ENCODE results near the gene TCEAL8.
"Not testable (repeated sequence)": the region's sequence is repeated elsewhere in the genome, so short reads cannot be mapped to it uniquely, and the experiment has no call there.

Gene TCEAL8

GRCh38 chrX:103254921-103255493 is at the start of gene TCEAL8:
TSS of gene TCEAL8 (minus strand) at chrX:103255155. CDS start at chrX:103253979, 1,176 bp downstream.
- DNase-seq: peak; percentile 0

- DNase-seq: no peak
These were observed 49.8 kb upstream of the TCEAL8 start for GRCh38 chrX:103304705-103305104.

GRCh38 chrX:103293118-103293517 is 38.2 kb upstream of the TCEAL8 start:
- no peak for DNase-seq

GRCh38 chrX:103279624-103280023 is 24.7 kb upstream of the TCEAL8 start:
- DNase-seq: no peak

GRCh38 chrX:103276581-103277002 is 21.6 kb upstream of the TCEAL8 start, which contains the start of gene TCEAL5:
TSS of gene TCEAL5 (minus strand) at chrX:103276750. CDS start at chrX:103274563, 2,187 bp downstream.
- no peak for DNase-seq

- DNase-seq: no peak
These were observed 21.1 kb upstream of the TCEAL8 start for GRCh38 chrX:103275947-103276567.

GRCh38 chrX:103274284-103274683 is 19.3 kb upstream of the TCEAL8 start:
- DNase-seq: no peak

GRCh38 chrX:103258275-103258674 is 3.3 kb upstream of the TCEAL8 start:
- DNase-seq: no peak

GRCh38 chrX:103256651-103257050 is 1.7 kb upstream of the TCEAL8 start:
- DNase-seq: no peak

GRCh38 chrX:103254171-103254824 is 657 bp downstream of the TCEAL8 start:
- no peak for DNase-seq

GRCh38 chrX:103253608-103254007 is 1.3 kb downstream of the TCEAL8 start:
- no peak for DNase-seq

GRCh38 chrX:103250977-103251376 is 4.0 kb downstream of the TCEAL8 start:
- no peak for DNase-seq

- DNase-seq: no peak
These were observed 5.2 kb downstream of the TCEAL8 start for GRCh38 chrX:103249805-103250204.

GRCh38 chrX:103248553-103248952 is 6.4 kb downstream of the TCEAL8 start:
- DNase-seq: no peak

- no peak for DNase-seq
These were observed 14.8 kb downstream of the TCEAL8 start for GRCh38 chrX:103240155-103240554.

GRCh38 chrX:103236296-103236695 is 18.7 kb downstream of the TCEAL8 start:
- DNase-seq: no peak

- DNase-seq: not testable (repeated sequence)
These were observed 19.3 kb downstream of the TCEAL8 start for GRCh38 chrX:103235608-103236007.

GRCh38 chrX:103234869-103235268 is 20.1 kb downstream of the TCEAL8 start:
- DNase-seq: no peak

- no peak for DNase-seq
These were observed 21.7 kb downstream of the TCEAL8 start for GRCh38 chrX:103233263-103233662.

- not testable (repeated sequence) for DNase-seq
These were observed 29.0 kb downstream of the TCEAL8 start for GRCh38 chrX:103225918-103226317.

GRCh38 chrX:103220511-103221323 is 34.2 kb downstream of the TCEAL8 start:
- no peak for DNase-seq

GRCh38 chrX:103215425-103215991 is 39.4 kb downstream of the TCEAL8 start:
- DNase-seq: no peak

- DNase-seq: no peak
These were observed 40.0 kb downstream of the TCEAL8 start, which contains the start of gene BEX4 for GRCh38 chrX:103214870-103215424. TSS of gene BEX4 (plus strand) at chrX:103215108. CDS start at chrX:103216154, 1,046 bp downstream.

Data from SIG-M5 (cell line).